ENCODE measurements around the gene CLEC1A.

GRCh38 chr12:10070380-10070779 lies 28.4 kb downstream of the CLEC1A start:
- TF ChIP-seq CTCF (IDR thresholded peaks at IDR 0.05) (no peak), POLR2AphosphoS5 (IDR thresholded peaks at IDR 0.05) (no peak)

Data from transverse colon (tissue), 4 donors.